Lower leg skin (tissue), 3 donors: Measurements from ENCODE around the gene SNX18.

Experiments used
- POLR2A ChIP-seq, 2 donors: fragments of 450-650 bp; IDR thresholded peaks; one replicate each; pipeline ENCODE4 v1.6.1; 2016 to 2017; ENCODE audit warnings: antibody characterized with exemption in 2 of 2, mild to moderate bottlenecking in 1 of 2, moderate library complexity in 1 of 2
- TF ChIP-seq, protein P1 (sequence below), 3 donors: fragments of 450-650 bp; IDR thresholded peaks; one replicate each; pipeline ENCODE4 v1.5.1; 2016; ENCODE audit warnings: antibody characterized with exemption in 3 of 3, mild to moderate bottlenecking in 3 of 3, moderate library complexity in 2 of 3

DNA sequence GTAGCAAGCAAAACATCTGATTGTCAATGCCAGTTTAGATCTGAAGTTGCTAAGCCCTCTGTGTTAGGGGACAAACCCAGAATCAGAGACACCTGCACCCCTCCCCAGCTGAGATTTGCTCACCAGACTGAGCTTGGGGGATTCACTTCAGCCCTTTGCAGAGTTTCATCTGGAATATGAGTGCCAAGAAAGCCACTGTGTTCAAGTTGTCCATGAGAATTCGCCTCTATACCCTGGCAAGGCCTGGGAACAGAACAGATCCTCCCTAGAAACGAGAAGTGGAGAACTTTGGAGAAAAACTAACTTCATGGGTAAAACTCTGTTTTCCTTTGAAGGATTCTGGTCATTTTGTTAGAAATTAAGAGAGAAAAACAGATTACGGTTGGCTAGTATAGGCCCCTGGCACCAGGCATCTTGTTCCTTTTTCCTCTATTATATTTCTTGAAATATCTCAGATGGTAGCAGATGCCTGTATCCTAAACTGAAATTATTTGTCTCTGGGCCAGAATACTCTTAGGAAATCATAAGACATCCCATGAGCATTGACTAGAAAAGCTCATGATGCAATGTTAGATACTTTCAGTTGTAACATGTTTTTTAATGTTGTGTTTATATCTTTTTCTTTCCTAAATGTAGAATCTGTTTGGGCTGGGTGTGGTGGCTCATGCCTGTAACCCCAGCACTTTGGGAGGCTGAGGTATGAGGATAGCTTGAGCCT lies 64.4 kb downstream of the SNX18 start:
- TF ChIP-seq, protein P1, sequence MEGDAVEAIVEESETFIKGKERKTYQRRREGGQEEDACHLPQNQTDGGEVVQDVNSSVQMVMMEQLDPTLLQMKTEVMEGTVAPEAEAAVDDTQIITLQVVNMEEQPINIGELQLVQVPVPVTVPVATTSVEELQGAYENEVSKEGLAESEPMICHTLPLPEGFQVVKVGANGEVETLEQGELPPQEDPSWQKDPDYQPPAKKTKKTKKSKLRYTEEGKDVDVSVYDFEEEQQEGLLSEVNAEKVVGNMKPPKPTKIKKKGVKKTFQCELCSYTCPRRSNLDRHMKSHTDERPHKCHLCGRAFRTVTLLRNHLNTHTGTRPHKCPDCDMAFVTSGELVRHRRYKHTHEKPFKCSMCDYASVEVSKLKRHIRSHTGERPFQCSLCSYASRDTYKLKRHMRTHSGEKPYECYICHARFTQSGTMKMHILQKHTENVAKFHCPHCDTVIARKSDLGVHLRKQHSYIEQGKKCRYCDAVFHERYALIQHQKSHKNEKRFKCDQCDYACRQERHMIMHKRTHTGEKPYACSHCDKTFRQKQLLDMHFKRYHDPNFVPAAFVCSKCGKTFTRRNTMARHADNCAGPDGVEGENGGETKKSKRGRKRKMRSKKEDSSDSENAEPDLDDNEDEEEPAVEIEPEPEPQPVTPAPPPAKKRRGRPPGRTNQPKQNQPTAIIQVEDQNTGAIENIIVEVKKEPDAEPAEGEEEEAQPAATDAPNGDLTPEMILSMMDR (IDR thresholded peaks at IDR 0.05) = no peak
- TF ChIP-seq POLR2A (IDR thresholded peaks at IDR 0.05) = no peak
